AG04449 (cell line): ENCODE data around the gene SPAAR.

Experiments
- CTCF ChIA-PET: fragments of 350-600 bp; formaldehyde crosslinking; extraction: SDS; loops from one replicate; lab custom pipeline; 2021; ENCODE audit warnings: antibody characterized with exemption; lab: Yijun Ruan, JAX
- POLR2A ChIA-PET: fragments of 400-600, 350-600 bp; formaldehyde crosslinking; extraction: SDS; loops from one replicate; lab custom pipeline; 2020; ENCODE audit warnings: antibody characterized with exemption, inconsistent platforms; lab: Yijun Ruan, JAX
- DNase-seq: peaks from one replicate; pipeline ENCODE4 v3.0.0-alpha.2; 2010; ENCODE audit warnings: low read depth, low spot score
- H3K4me3 ChIP-seq: 2 replicates; pipeline ENCODE4 v1.5.1; 2011; ENCODE audit warnings: low read depth, mild to moderate bottlenecking, control low read depth, low read length
- TF ChIP-seq, protein P1 (sequence below): IDR thresholded peaks from one replicate; pipeline ENCODE4 v1.5.1; 2011; ENCODE audit warnings: mild to moderate bottlenecking, moderate library complexity, low read length, control low read depth, inconsistent platforms; ENCODE audit not compliant: insufficient read depth; ENCODE audit errors: missing control alignments

SPAAR gene

DNA sequence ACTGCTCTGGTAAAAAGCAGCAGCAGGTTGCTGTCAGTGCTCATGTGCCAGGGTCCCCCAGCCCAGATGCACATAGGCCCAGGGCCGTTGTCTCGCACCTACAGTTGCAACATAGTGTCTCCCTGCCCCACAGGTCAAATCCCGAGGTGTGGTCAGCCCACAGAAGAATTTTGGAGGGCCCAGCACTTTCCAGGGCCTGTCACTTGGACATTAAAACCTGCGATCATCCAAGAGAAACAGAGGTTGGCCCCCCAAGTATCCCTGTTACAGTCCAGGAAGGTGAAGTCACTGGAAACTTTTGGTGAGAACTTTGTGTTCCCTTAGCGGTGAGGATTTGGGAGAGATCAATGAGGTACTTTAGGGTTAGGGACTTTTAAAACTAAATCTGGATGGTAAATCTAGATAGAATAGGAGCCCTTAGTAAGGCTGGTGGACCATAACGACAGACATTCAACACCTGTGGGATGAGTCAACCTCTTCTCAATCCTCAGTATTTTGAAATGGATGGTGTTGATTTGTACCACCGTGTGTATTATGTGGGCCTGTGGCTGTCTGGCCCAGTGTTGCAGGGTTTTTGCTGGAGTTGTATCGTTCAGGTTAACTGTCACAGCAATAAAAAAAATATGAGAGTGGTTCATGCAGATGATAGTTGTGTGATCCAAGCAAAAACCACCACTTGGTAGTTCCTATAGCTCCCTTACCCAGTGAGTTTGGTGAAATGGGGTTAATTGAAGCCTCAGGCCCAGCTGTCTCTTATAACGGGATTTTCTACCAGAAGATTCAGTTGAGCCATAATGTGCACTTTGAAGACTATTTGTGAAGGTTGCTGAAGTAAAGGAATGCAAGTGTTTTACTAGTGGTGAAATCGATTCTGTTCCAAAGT lies 29.4 kb downstream of the SPAAR start:
- TF ChIP-seq, protein P1, sequence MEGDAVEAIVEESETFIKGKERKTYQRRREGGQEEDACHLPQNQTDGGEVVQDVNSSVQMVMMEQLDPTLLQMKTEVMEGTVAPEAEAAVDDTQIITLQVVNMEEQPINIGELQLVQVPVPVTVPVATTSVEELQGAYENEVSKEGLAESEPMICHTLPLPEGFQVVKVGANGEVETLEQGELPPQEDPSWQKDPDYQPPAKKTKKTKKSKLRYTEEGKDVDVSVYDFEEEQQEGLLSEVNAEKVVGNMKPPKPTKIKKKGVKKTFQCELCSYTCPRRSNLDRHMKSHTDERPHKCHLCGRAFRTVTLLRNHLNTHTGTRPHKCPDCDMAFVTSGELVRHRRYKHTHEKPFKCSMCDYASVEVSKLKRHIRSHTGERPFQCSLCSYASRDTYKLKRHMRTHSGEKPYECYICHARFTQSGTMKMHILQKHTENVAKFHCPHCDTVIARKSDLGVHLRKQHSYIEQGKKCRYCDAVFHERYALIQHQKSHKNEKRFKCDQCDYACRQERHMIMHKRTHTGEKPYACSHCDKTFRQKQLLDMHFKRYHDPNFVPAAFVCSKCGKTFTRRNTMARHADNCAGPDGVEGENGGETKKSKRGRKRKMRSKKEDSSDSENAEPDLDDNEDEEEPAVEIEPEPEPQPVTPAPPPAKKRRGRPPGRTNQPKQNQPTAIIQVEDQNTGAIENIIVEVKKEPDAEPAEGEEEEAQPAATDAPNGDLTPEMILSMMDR = no peak
- H3K4me3 ChIP-seq = no peak overlapping the region
- CTCF ChIA-PET = interaction anchor here (1.3 to 13.1 kb wide), 6 partner anchors 14 to 91 kb away, joined by 3 to 194 read pairs (median 4); partner anchors contain the start of genes HRCT1 and OR2S2
- POLR2A ChIA-PET = interaction anchor here (0.6 kb wide), 1 partner anchor 8 kb away, joined by 3 read pairs; no protein-coding TSS in a partner anchor
- no peak for DNase-seq

DNA sequence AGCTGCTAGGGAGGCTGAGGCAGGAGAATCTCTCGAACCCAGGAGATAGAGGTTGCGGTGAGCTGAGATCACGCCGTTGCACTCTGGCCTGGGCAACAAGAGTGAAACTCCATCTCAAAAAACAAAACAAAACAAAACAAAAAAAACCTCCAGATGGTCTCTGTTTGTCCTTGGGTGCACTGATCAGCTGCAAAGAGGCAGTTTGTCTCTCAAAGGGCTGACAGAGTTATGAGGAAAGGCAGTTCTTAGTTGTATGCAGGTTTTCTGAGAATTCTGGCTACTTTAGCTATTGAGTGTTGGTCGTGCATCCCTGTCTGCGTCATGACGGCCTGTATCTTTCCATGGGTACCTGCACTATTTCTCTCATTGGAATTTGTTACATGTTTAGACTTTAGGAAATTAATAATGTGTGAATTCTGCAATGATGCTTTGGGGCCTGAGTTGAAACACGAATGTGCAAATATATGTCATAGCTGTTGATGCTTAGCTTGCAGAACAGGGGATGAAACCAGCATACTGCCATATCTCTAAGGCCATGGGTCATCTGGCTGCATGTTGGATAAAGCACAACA lies 30.5 kb downstream of the SPAAR start:
- ChIA-PET POLR2A (interaction anchor here (0.6 to 1.5 kb wide), 3 partner anchors 7 to 34 kb away, joined by 3 read pairs; partner anchors contain the start of gene HRCT1), CTCF (interaction anchor here (0.8 to 13.1 kb wide), 9 partner anchors 13 to 90 kb away, joined by 3 to 194 read pairs (median 4); partner anchors contain the start of genes HRCT1 and OR2S2)
- TF ChIP-seq, protein P1 = no peak
- H3K4me3 ChIP-seq = no peak overlapping the region
- no peak for DNase-seq

DNA sequence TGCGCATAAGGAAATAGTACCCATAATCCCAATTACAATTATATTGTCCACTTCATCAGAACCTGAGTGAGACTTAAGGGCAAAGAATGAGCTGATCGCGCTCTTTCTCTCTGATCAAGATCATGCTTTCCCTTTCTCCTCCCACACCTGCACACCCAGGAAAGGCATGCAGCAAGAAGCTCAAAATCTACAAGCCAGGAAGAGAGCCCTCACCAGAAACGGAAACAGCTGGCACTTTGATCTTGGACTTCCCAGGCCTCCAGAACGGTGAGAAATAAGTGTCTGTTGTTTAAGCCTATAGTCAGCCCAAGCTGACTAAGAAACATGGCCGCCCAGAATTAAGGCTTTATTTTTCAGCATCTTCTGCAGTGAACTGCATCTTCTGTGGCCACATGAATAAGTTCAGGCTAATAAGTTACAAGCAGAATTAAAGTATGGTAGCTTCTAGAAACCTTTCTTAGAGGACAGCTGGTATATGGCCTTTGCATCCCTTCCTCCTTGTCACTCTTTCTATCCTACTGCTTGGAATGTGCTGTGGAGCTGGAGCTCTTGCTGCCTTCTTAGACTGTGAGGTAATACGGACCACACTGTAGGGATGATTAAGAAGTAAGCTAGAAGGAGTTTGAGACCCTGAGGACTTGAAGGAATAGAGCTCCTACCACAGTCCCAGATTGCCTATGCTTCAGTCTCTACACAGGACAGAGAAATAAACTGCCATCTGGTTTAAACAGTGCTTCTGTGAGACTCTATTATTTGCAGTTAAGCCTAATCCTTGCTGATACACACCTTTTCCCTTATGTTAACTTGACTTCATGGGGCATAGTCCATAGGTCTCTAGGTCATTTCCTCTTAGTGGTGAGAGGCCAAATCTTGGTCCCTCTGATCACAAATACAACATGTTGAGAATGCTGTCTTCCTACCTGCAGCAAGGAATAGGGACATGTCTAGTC lies 31.4 kb downstream of the SPAAR start:
- DNase-seq = no peak
- H3K4me3 ChIP-seq = no peak overlapping the region
- ChIA-PET POLR2A (interaction anchor here (0.9 to 1.5 kb wide), 4 partner anchors 10 to 54 kb away, joined by 3 to 4 read pairs (median 3); partner anchors contain the start of gene HRCT1), CTCF (interaction anchor here (0.7 to 13.1 kb wide), 13 partner anchors 9 to 150 kb away, joined by 3 to 207 read pairs (median 3); partner anchors contain the start of genes HRCT1 and OR2S2)
- TF ChIP-seq, protein P1 = no peak

DNA sequence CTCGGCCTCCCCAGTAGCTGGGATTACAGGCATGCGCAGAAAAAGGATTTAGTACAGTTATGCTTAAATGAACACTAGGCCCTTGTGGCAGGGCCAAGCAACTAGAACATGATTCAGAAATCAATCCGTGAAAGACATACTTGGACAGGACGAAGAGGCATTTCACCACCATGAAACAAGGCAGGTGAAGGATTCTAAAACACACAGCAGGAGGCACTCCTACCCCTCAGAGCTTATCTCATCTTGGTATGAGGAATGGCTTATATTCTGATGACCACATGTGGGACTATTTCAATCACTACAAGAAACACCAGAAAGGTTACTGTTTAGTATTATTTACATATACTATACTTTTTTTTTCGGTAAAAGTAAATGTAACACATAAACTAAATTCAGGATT lies 33.0 kb downstream of the SPAAR start:
- POLR2A ChIA-PET = no interaction called here
- TF ChIP-seq, protein P1 = no peak
- H3K4me3 ChIP-seq = no peak overlapping the region
- DNase-seq = no peak
- CTCF ChIA-PET = interaction anchor here (1.4 to 13.1 kb wide), 4 partner anchors 17 to 80 kb away, joined by 3 to 207 read pairs (median 122); partner anchors contain the start of genes HRCT1 and OR2S2

DNA sequence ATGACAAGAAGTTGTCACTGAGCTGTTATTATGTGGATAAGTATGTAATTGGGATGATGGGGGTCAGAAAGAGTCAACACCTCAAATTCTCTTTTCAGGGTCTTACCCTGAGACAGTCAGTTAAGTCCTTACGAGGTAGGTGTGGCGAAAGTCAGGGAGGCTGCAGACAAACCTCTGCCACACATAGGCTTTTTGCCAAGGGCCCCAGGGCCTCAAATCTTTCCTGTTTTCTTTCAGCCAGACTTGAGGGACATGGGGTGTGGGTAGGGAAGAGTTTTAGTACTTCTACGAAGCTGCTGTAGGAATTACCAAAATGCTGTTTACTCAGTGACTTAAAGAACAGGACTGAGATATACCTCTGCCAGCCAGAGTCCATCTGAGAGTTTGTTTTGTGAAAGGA lies 34.9 kb downstream of the SPAAR start:
- H3K4me3 ChIP-seq = no peak overlapping the region
- CTCF ChIA-PET = interaction anchor here (0.8 to 13.1 kb wide), 21 partner anchors 8 to 245 kb away, joined by 3 to 207 read pairs (median 17); partner anchors contain the start of genes FAM221B, HRCT1, OR2S2 and SPAAR
- DNase-seq = no peak
- TF ChIP-seq, protein P1 = no peak
- POLR2A ChIA-PET = no interaction called here
